K562 (cell line): ENCODE results near the gene TSPAN1. TPM values are rescaled to one million over a fixed set of nuclear protein-coding genes. Genes with fewer than 3 reads are reported as not detected.

ENCODE experiments used
- BCLAF1 ChIP-seq, 2 experiments: fragments of 450-650 bp in 1 of 2; IDR thresholded peaks; 2 replicates each; pipeline ENCODE4 v1.6.1; 2011 to 2017; ENCODE audit warnings: low read depth in 2 of 2, antibody characterized with exemption in 1 of 2, borderline replicate concordance in 1 of 2, low read length in 1 of 2, mild to moderate bottlenecking in 1 of 2, mixed read lengths in 1 of 2; ENCODE audit not compliant: control insufficient read depth in 1 of 2
- DEAF1 ChIP-seq: fragments of 450-650 bp; formaldehyde crosslinking; IDR thresholded peaks from 2 replicates; pipeline ENCODE4 v1.4.0; 2020; ENCODE audit warnings: mild to moderate bottlenecking, moderate library complexity
- GABPB2 ChIP-seq: fragments of 250-450 bp; sonication (Bioruptor Pico); conservative IDR thresholded peaks from 2 replicates; pipeline ENCODE4 v1.5.1; 2021; ENCODE audit warnings: mild to moderate bottlenecking
- GATAD2A ChIP-seq: fragments of 450-650 bp; IDR thresholded peaks from 2 replicates; pipeline ENCODE4 v1.6.1; 2017
- ILF3 ChIP-seq: fragments of 450-650 bp; IDR thresholded peaks from 2 replicates; pipeline ENCODE4 v1.6.1; 2018; ENCODE audit warnings: antibody characterized with exemption, mild to moderate bottlenecking, moderate library complexity, borderline replicate concordance
- MYBL2 ChIP-seq, 2 experiments: fragments of 450-650 bp in 1 of 2; sonication (generic) in 1 of 2; formaldehyde crosslinking in 1 of 2; IDR thresholded peaks; 2 replicates each; pipeline versions ENCODE4 v1.6.1 to v1.8.1; 2017 to 2022; ENCODE audit warnings: borderline replicate concordance in 1 of 2, inconsistent platforms in 1 of 2, low read depth in 1 of 2, mild to moderate bottlenecking in 1 of 2, missing genetic modification reagents in 1 of 2, moderate library complexity in 1 of 2
- NBN ChIP-seq: fragments of 450-650 bp; IDR thresholded peaks from 2 replicates; pipeline ENCODE4 v1.6.1; 2016; ENCODE audit warnings: low read depth, mild to moderate bottlenecking
- POLR2B ChIP-seq: fragments of 450-650 bp; IDR thresholded peaks from 2 replicates; pipeline ENCODE4 v1.6.1; 2018; ENCODE audit warnings: low read depth; ENCODE audit not compliant: partially characterized antibody
- SMAD4 ChIP-seq: fragments of 250-450 bp; sonication (Bioruptor Pico); conservative IDR thresholded peaks from 2 replicates; pipeline ENCODE4 v1.8.0; 2021; ENCODE audit warnings: inconsistent platforms, mild to moderate bottlenecking, moderate library complexity
- SP1 ChIP-seq: sonication (generic); formaldehyde crosslinking; IDR thresholded peaks from 2 replicates; pipeline ENCODE4 v1.8.1; 2022; ENCODE audit warnings: mild to moderate bottlenecking, missing genetic modification reagents
- ZBTB17 ChIP-seq: fragments of 450-650 bp; formaldehyde crosslinking; IDR thresholded peaks from 2 replicates; pipeline ENCODE4 v1.4.0; 2020; ENCODE audit warnings: mild to moderate bottlenecking
- ZNF707 ChIP-seq: fragments of 250-450 bp; sonication (Bioruptor Pico); conservative IDR thresholded peaks from 2 replicates; pipeline ENCODE4 v1.8.0; 2022; ENCODE audit warnings: inconsistent platforms, mild to moderate bottlenecking, moderate library complexity
- polyA plus RNA-seq, 8 experiments: library from polyadenylated mRNA; depleted of rRNA in 4 of 8; stranded (reverse) in 5 of 8; unstranded in 3 of 8; fragments of >200 nt; fragmentation: Nextera tagmentation in 2 of 8; fragmentation: Illumina TruSeq in 1 of 8; extraction: Ambion mirVana in 2 of 8; extraction: Trizol in 1 of 8; gene quantifications; 2 replicates each; pipeline versions ENCODE4 v1.2.1 to v1.2.3, GENCODE V29; 2011 to 2014; ENCODE audit warnings: inconsistent platforms in 1 of 8, missing spikeins in 1 of 8
- total RNA-seq, 7 experiments: library from RNA; depleted of rRNA in 6 of 7; stranded (reverse); fragments of >200 nt in 6 of 7; fragmentation: Illumina TruSeq in 2 of 7; extraction: Trizol in 2 of 7; gene quantifications; 2 replicates each; pipeline versions ENCODE4 v1.2.1 to v1.2.3, GENCODE V29; 2011 to 2021; ENCODE audit warnings: low replicate concordance in 1 of 7
- TF ChIP-seq, protein P1 (sequence below), 2 experiments: fragments of 450-650 bp; formaldehyde crosslinking in 1 of 2; IDR thresholded peaks; 2 replicates each; pipeline versions ENCODE4 v1.4.0 to v1.6.1; 2014 to 2020; ENCODE audit warnings: mild to moderate bottlenecking in 2 of 2, borderline replicate concordance in 1 of 2, low read depth in 1 of 2

The TSPAN1 gene
- total and polyA plus RNA-seq, 9 of the 15 experiments (the other 6 are each of a cell fraction or from before 2014, with no cell fraction given): 0.58 TPM; not detected in 8

DNA sequence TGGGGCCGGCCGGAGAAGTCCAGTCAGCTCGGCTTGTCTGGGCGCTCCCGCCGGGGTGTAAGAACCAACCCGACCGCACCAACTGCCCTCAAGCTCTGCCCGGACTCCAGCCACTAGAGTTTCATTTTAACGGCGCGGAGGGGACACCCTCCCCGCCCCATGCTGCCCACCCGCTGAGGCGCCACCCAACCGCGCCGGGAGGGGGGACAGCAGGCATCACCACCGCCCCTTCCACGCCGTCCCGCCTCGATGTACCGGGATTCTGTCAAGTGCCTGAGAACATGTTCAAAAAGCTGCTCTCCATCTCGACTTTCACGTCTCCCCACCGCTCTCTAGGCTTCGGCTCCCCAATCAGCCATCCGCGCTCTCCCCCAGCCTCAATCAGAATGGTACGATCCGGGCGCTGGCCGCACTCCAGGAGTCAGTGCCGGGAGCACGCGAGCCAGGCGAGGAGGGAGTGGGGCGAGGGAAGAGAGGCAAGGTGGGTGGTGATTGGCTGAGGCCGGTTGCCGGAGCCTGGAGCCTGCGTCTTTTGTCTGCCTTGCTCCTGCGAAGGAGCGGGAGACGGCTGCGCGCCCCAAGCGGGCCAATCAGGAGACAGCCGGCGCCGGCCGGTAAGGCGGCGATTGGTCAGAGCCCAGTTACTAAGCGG is 42.2 kb upstream of the TSPAN1 start, which contains the start of gene PIK3R3 (continued):
- TF ChIP-seq DEAF1 (CRISPR knock-in tag) (0 out of 2 replicates have a peak, but pooled peaks have one; percentile 28), ZBTB17 (CRISPR knock-in tag) (0 out of 2 replicates have a peak, but pooled peaks have one; percentile 62), ZNF707 (no peak), SP1 (CRISPR knock-in tag) (peak; percentile 97), GATAD2A (0 out of 2 replicates have a peak, but pooled peaks have one; percentile 30), BCLAF1 (IDR thresholded peaks at IDR 0.05; ENCODE audit: borderline replicate concordance in 1 of 2, control insufficient read depth in 1 of 2, low read depth in 2 of 2, low read length in 1 of 2) (peak; percentile 75 to 100; a peak in 3 of 4 replicates), GABPB2 (CRISPR knock-in tag) (no peak), ILF3 (no peak), SMAD4 (CRISPR knock-in tag) (peak; percentile 83), MYBL2 (IDR thresholded peaks at IDR 0.05; ENCODE audit: low read depth) (peak; percentile 58; the same call in 1 of the 2 replicates), MYBL2 (CRISPR knock-in tag; IDR thresholded peaks at IDR 0.05; ENCODE audit: borderline replicate concordance) (no peak), POLR2B (peak; percentile 90), NBN (peak; percentile 98)
- TF ChIP-seq, protein P1, sequence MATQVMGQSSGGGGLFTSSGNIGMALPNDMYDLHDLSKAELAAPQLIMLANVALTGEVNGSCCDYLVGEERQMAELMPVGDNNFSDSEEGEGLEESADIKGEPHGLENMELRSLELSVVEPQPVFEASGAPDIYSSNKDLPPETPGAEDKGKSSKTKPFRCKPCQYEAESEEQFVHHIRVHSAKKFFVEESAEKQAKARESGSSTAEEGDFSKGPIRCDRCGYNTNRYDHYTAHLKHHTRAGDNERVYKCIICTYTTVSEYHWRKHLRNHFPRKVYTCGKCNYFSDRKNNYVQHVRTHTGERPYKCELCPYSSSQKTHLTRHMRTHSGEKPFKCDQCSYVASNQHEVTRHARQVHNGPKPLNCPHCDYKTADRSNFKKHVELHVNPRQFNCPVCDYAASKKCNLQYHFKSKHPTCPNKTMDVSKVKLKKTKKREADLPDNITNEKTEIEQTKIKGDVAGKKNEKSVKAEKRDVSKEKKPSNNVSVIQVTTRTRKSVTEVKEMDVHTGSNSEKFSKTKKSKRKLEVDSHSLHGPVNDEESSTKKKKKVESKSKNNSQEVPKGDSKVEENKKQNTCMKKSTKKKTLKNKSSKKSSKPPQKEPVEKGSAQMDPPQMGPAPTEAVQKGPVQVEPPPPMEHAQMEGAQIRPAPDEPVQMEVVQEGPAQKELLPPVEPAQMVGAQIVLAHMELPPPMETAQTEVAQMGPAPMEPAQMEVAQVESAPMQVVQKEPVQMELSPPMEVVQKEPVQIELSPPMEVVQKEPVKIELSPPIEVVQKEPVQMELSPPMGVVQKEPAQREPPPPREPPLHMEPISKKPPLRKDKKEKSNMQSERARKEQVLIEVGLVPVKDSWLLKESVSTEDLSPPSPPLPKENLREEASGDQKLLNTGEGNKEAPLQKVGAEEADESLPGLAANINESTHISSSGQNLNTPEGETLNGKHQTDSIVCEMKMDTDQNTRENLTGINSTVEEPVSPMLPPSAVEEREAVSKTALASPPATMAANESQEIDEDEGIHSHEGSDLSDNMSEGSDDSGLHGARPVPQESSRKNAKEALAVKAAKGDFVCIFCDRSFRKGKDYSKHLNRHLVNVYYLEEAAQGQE (IDR thresholded peaks at IDR 0.05; ENCODE audit: borderline replicate concordance): peak; percentile 70
- TF ChIP-seq, protein P1 (CRISPR knock-in tag; IDR thresholded peaks at IDR 0.05; ENCODE audit: low read depth): peak; percentile 70; the same call in 1 of the 2 replicates
